ENCODE data around the gene OPA3.

The OPA3 gene

DNA sequence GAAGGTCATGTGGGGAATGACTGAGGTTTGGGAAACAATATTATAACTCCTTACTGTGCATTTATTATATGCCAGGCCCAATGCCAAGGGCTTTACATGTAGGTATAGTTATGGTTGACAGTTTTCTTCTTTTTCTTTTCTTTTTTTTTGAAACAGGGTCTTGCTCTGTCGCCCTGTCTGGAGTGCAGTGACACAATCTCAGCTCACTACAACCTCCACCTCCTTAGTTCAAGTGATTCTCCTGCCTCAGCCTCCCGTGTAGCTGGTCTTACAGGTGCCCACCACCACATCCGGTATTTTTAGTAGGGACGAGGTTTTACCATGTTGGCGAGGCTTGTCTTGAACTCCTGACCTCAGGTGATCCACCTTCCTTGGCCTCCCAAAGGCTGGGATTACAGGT is 101.6 kb downstream of the OPA3 start:
- no peak for DNase-seq (ENCODE audit: low read depth in 2 of 2)

DNA sequence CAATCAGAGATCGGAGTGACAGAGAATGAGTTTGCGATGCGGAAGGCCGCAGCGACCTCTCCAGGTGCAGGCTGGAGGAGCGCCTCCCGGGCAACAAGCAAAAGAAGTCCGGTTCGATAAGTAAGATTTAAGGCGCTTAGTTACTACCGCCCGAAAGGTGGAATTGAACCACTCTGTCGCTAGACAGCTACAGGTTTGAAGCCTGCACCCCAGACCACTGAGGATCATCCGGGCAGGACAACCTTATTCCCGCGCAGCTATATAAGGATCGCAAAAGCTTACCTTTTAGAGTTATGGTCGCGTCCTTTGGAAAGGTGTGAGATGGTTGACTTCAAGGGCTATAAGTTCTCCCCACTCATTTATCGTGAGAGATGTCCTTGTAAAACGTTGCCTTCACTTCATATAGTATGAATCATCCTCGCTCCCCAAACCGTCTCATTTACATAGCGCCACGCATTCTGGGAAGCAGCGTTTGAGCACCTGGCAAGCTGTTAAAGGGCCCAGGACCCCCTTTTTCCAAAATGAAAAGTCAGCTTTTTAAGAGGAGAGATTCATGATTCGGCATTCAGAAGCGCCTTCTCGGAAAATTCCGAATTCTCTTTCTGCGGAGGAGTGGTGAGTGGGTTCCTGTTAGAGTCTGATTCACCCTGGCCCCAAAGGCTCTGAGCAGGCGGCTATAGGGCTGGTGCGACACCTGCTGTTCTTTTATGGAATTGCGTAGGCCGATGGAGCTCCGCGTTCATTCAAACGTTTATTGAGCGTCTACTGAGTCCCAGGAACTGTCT is 106.0 kb downstream of the OPA3 start:
- peak; percentile 81 to 82 for DNase-seq (ENCODE audit: low read depth in 2 of 2)

DNA sequence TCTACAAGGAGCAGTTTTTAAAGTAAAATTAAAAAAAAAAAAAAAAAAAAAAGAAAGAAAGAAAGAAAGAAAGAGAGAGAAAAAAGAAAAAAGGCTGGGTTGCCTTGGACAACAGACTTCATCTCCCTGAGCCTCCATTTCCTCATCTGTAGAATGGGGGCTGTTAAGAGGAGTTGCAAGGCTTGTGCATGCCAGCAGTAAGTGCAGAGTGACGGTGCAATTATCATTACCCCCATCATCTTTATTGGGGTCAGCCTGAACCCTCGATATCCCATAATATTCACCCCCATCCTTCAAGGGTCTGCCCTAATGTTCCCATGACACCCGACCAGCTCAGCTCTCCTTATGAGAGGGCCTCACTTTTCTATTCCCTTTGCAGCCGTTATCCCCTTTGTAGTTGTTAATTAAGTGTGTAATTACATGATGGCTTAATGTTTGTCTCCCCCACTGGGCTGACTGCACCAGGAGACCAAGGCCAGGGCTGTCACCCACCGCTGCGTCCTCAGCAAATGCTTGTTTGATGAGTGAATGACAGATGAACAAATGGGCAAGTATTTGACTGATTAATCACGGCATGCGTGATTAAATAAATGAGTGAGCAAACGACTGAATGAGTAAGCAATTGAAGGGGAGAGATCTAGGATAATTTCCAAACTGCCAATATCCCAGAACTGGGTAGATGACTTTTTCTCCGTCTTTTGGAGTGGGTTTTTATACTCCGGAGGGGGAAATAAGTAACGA is 106.7 kb downstream of the OPA3 start:
- no peak for DNase-seq (ENCODE audit: low read depth in 2 of 2)
